GM18519 (cell line): Measurements from ENCODE around the gene LAMA3.
"Not testable (repeated sequence)": the region's sequence is repeated elsewhere in the genome, so short reads cannot be mapped to it uniquely, and the experiment has no call there.

Source experiments
- ATAC-seq: cut with Tn5 transposase; IDR thresholded peaks from one replicate; pipeline ENCODE4 v1.9.1; 2021; ENCODE audit warnings: mild to moderate bottlenecking, moderate library complexity; ENCODE audit not compliant: unreplicated experiment, low FRiP score

Gene LAMA3

DNA sequence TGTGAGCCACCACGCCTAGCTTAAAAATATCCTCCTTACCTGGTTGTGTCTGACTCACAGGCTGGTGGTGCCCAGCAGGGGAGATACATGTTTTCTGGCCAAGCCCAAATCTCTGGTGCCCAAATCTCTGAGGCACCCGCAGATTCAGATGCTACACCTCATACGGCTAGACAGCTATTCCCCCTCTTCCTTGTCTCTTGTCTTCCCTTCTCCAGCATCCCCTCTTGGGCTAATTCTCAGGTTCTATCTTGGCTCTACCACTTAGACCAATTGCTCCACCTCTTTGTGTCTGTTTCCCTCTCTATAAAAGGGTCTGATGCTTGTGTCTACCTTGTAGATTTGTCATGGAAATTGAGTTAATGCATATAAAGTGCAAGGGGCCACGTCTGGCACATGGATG is 13.4 kb downstream of the LAMA3 start:
- no peak for ATAC-seq

DNA sequence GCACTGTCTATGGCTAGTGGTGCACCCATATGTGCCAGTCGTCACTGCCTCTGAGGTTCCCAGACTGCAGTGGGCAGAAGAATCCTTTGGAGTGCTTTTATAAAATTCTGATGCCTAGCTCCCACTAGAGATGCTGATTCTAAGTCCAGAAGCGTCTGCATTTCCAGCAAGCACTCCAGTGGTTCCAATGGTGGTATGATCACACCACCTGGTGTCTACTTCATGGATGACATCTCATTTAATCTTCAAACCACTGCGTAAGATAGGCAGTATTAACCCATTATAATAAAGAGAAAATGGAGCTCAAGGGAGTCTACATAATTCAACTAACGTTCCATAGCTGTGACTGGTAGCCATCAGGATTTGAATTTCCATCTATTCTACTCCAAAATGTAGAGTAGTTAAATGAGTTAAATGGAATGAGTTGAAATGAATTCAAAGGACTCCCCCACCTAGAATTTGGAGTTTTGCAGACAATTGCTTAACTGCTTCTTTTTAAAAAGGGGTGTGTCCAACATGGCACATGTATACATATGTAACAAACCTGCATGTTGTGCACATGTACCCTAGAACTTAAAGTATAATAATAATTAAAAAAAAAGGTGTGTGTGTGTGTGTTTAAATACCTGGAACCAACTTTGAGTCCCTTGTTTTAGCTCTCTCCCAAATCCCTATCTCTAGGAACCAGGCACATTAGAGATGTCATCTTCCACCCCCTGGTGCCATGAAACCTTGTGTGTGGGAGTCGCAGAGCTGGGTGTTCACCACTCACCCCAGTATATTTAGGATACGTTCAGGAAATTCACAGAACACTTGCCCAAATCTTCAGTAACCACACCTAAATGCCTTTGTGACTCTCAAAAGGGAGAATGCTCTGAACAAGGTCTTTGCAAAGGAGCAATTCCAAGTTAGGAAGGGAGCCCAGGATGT is 14.1 kb downstream of the LAMA3 start:
- no peak for ATAC-seq

DNA sequence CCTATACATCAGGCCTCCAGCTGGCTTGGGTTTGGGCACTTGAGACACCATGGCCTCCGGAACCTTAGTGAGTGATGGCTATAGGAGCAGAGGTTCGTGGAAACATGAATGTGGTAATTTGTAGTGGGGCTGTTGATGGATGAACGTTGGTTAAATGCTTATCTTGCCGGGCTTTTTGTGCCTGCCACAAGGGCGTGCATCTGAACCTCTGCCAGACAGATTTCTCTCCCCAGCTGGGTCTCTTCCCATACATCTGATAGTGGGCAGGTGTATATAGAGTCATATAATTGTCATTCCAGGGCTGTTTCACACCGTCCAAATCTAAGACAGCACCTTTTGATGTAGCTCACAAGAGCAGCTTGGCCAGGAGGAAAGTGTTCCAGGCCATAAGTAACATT is 14.7 kb downstream of the LAMA3 start:
- no peak for ATAC-seq

DNA sequence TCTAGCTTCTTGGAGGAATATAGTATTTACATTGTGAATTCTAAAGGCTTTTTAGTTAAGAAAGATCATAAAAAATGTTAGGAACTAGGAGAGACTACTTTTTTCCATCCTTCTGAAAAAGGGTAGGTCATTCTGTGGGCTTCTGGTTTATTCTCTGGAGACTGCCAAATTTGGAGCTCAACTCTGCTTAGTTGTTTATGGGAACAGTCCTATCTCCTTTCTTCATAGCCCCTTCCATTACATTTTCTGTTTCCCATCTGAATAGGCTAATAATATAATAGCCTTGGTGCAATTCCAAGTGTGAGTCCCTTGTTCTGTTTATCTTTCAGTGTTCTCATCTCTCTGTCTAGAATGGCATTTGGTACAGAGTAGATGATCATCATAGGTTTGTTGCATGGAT is 15.6 kb downstream of the LAMA3 start:
- ATAC-seq: no peak

GRCh38 chr18:23706971-23707640 is 17.9 kb downstream of the LAMA3 start:
- ATAC-seq: no peak

DNA sequence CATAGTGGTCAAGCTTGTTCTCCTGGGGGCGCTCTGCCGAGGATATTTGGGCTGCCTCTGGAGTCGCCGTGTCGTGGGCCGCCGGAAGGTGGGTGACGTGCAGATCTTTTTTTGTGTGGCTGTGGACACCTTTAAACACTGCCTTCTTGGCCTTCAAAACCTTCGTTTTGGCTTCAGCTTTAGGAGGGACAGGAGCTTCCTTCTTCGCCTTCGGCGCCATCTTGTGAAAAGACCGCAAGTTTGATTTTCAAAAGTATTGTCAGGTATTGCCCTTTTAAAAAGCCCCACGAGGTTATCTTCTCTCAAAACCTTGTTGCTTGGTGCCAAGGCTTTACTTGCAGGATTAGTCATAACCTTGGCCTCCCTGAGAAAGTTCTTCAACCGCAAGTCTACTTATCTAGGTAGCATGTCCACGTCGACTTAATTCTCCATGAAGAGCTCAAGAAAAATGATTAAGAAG is 20.8 kb downstream of the LAMA3 start:
- ATAC-seq: no peak

GRCh38 chr18:23710946-23711345 is 21.7 kb downstream of the LAMA3 start:
- ATAC-seq: no peak

DNA sequence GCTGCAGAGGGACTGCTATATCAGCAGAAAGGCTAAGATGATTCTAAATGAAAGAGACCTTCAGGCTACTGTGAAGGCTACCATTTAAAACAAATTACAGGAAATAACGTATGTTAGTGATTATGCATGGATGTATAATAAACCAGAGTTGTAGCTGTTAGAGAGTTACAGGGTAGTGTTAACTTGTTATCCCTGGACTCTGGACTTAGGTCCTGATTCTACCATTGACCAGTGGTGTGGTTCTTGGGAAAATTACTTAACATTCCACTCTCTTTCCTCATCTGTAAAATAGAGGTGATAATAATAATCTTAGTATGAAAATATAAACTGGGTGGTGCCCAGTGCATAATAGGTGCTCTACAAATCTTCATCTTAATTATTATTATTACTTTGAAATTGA is 22.2 kb downstream of the LAMA3 start:
- ATAC-seq: no peak

- no peak for ATAC-seq
Measured at GRCh38 chr18:23712445-23712844, 23.2 kb downstream of the LAMA3 start.

DNA sequence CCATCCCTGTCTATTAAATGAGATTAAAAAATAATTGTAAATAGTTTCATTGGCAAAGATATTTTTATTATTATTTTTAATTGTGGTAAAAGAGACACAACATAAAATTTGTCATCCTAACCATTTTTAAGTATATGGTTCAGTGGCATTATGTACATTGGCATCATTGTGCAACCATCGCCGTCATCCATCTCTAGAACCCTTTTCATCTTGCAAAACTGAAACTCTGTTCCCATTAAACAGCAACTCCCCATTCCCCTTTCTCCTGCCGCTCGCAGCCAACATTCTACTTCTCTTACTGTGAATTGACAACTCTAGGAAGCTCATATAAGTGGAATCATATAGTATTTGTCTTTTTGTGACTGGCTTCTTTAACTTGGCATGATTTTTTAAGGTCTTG is 25.3 kb downstream of the LAMA3 start:
- ATAC-seq: no peak

GRCh38 chr18:23716079-23716478 is 26.8 kb downstream of the LAMA3 start:
- ATAC-seq: not testable (repeated sequence)

DNA sequence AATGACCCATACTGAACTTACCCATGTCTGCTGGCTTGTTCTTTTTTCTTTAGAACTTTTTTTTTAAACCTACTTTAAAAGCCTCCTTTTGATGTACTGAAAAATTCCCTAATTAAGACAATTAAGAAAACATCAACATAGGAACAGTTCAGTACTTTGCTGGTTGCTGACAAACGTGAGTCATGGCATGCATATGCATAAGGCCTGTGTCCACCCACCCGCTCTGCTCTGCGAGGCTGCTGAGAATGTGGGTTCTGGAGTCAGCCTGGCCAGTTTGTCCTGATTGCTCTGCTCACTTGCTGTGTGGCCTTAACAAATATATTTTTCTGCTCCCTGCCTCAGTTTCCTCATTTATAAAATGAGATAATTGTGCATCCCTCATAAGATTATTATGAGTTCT is 27.3 kb downstream of the LAMA3 start:
- no peak for ATAC-seq

DNA sequence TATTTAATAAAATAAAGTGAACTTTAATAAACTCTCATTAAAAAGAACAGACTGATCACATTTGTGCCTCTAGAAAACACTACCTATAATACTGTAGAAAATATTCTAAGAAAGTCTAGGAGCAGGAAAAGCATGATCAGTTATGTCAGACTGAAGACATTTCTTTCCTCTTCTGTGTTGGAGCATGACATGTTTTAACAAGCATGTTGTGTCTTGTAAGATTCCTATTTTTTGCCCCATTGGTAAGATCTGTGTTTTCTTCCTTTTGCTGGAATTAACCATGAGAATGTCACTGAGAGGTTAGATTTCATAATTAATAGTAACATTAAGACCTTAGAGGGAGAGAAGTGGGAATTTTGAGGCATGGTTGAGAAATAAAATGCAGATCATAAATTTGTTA is 27.7 kb downstream of the LAMA3 start:
- no peak for ATAC-seq

GRCh38 chr18:23718243-23718720 is 29.0 kb downstream of the LAMA3 start:
- no peak for ATAC-seq

GRCh38 chr18:23718731-23719130 is 29.5 kb downstream of the LAMA3 start:
- no peak for ATAC-seq

DNA sequence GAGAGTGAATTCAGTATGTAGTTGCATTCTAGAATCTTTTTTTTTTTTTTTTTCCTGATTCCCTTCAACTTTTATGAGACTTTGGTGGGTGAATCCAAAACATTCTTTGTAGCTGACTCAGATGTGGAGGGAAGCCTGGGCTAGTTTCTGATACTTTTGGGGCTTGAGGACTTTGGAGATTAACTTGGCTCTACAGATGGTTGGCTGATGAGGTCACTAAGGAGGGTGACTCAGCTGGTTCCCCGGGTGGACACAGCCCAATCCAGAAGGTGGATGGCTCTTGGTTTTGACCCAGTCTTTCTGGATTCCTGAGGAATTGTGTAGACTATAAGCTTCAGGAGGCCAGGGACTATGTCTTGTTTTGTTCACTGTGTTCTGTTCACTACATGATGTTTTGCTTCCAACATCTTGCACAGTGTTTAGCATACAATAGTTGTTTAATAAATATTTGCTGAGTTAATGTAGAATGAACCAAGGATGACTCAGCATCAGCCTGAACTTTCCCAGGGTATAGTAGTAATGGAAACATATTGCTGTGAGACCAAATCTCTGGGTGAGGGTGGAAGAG is 30.5 kb downstream of the LAMA3 start:
- no peak for ATAC-seq

DNA sequence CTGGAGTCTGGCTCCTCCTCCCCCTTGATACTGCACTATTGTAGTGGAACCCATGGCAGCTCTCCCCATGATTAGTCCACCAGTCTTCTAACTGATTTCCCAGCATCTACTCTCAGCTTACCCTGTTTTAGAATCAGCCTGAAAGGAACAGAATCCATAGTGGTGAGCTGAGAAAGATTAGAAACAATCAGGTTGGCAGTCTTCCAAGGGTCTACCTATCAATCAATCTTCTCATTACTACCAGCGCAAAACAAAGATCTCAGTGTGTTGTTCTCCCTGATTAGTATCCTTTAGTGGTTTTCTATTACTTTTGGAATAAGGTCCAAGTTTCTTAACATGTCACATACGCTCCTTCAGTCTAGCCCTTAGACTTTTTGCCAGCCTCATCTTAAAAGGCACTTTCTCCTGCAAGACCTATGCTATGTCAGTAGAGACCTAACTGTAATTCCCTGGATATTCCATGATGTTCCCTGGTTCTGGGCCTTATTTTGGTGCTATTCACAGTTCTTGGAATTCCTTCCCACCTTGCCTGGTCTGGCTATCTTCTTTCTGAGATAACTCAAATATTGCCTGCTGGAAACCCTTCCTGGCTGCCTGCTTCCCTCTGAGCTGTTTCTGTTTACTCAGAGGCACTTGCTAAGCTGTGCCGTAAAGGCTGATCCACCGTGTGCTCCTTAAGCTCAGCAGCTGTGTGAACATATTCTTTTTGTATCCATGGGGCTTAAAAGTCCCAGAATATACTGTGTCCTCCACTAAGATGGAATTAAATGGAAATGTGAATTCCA is 32.6 kb downstream of the LAMA3 start:
- ATAC-seq: no peak

DNA sequence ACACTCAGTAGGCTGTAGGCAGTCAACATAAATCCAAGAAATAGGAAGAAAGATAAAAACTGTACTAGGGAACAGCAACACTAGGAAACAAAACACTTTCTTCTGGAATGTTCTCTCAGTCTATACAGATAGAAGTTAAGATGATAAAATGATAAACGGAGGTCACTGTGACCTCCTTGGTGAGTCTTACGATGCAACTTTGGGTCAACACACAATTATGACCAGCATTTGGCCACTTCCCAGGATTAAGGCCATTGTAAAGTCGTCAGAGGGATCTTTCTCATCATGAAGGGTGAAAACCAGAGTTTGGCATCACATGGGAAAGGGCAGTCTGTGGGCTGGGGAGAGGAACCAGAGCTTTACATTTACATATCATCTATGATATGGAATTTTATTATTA is 33.4 kb downstream of the LAMA3 start:
- ATAC-seq: no peak

DNA sequence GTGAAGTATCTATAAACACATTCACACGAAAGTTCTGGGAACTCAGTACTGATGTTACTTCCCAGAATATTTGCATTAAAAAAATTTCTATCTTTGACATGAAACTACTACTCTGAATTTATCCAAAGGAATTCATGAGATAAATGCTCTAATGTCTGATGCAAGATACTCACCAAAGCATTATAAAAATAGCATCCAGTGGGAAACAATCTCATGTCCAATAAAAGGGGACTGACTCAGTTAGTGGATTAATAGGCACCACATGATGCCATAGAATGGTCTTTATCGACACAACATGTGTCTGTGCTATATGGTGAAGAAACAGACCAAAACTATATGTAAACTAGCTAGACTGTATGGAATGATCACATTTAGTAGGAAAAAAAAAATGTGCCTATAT is 33.9 kb downstream of the LAMA3 start:
- no peak for ATAC-seq

DNA sequence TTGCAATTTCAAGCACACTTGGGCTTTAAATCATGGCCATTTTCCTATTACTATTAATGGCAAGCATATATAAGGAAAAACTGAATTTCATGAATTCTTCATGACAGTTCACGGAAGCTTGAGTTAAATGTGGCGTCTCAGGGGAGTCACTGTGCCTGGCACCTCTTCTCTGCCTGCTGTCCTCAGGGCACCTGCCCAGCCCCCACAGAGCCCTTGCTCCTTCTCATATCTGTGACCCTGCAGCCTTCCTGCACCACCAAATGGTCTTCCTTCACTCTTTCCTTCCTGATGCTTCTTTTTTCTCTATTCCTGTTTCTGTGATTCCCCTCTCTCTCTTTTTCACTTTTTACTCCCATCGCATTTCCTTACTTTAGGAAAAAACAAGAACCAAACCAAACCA is 35.4 kb downstream of the LAMA3 start:
- no peak for ATAC-seq

DNA sequence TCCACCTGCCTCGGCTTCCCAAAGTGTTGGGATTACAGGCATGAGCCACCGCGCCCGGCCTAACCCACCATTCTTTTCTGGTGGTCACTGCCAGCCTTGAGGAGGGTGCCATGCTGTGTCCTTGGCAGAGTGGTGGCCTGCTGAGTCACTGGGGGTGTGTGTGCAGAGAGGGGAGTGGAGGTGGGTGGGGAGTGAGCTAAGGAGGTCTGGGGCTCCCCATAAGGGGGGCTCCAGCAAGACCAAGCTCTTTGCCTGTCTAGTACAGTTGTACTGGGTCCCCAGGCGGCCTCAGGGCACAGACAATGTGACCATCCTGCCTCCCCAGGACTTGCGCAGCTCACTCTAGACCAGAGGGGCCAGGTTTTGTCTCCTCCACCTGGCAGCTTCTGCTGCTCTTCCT is 36.1 kb downstream of the LAMA3 start:
- ATAC-seq: no peak
